WTC11 (cell line): ENCODE data around the gene TDRD6. TPM values are rescaled to one million over a fixed set of nuclear protein-coding genes. Genes with fewer than 3 reads are reported as not detected.

Experiments
- ATAC-seq: fragments of 200-7000 bp; cut with Tn5 transposase; 2 replicates; pipeline ENCODE4 v1.10.0; 2021; ENCODE audit warnings: mild to moderate bottlenecking, moderate library complexity
- CTCF ChIA-PET: fragments of 300-600 bp; sonication (Branson Sonifier 250); formaldehyde crosslinking; loops from one replicate; lab custom pipeline; 2021; ENCODE audit warnings: antibody characterized with exemption; lab: Charles Lee
- POLR2A ChIA-PET: fragments of 350-600 bp; sonication (Branson Sonifier 250); formaldehyde crosslinking; loops from one replicate; lab custom pipeline; 2021; ENCODE audit warnings: antibody characterized with exemption; lab: Charles Lee
- DNase-seq: peaks from one replicate; pipeline ENCODE4 v3.0.0; 2021; ENCODE audit warnings: low spot score
- H3K27ac Mint-ChIP-seq: 2 replicates; pipeline ENCODE4 v1.8.0; 2021; ENCODE audit warnings: mixed read lengths
- H3K27me3 Mint-ChIP-seq: 2 replicates; pipeline ENCODE4 v1.8.0; 2021; ENCODE audit warnings: low read depth, mild to moderate bottlenecking, moderate library complexity, mixed read lengths
- H3K36me3 Mint-ChIP-seq: 2 replicates; pipeline ENCODE4 v1.8.0; 2021; ENCODE audit warnings: mixed read lengths
- H3K4me1 Mint-ChIP-seq: 2 replicates; pipeline ENCODE4 v1.8.0; 2022; ENCODE audit warnings: mixed read lengths
- H3K4me3 Mint-ChIP-seq: 2 replicates; pipeline ENCODE4 v1.8.0; 2021; ENCODE audit warnings: mild to moderate bottlenecking, moderate library complexity, mixed read lengths
- H3K9me3 Mint-ChIP-seq: 2 replicates; pipeline ENCODE4 v1.8.0; 2021; ENCODE audit warnings: mixed read lengths
- CREM ChIP-seq: sonication (generic); formaldehyde crosslinking; IDR thresholded peaks from 2 replicates; pipeline ENCODE4 v1.8.1; 2022; ENCODE audit warnings: mild to moderate bottlenecking, missing genetic modification reagents, moderate library complexity
- ETV6 ChIP-seq: sonication (generic); formaldehyde crosslinking; IDR thresholded peaks from 2 replicates; pipeline ENCODE4 v1.8.1; 2022; ENCODE audit warnings: mild to moderate bottlenecking, missing genetic modification reagents
- FOXP1 ChIP-seq: sonication (generic); formaldehyde crosslinking; IDR thresholded peaks from 2 replicates; pipeline ENCODE4 v1.8.0; 2022; ENCODE audit warnings: missing genetic modification reagents, mild to moderate bottlenecking, moderate library complexity, borderline replicate concordance
- RORB ChIP-seq: fragments of 250-450 bp; sonication (Bioruptor Pico); IDR thresholded peaks from 2 replicates; pipeline ENCODE4 v1.9.0; 2021; ENCODE audit warnings: mild to moderate bottlenecking
- SMAD3 ChIP-seq: sonication (generic); formaldehyde crosslinking; IDR thresholded peaks from 2 replicates; pipeline ENCODE4 v1.8.0; 2022; ENCODE audit warnings: missing genetic modification reagents, mild to moderate bottlenecking, borderline replicate concordance
- SP1 ChIP-seq: sonication (generic); formaldehyde crosslinking; conservative IDR thresholded peaks from 2 replicates; pipeline ENCODE4 v1.8.1; 2022; ENCODE audit warnings: missing genetic modification reagents
- TCF7 ChIP-seq: sonication (generic); formaldehyde crosslinking; IDR thresholded peaks from 2 replicates; pipeline ENCODE4 v1.8.0; 2022; ENCODE audit warnings: mild to moderate bottlenecking, low read depth, missing genetic modification reagents, moderate library complexity
- TEAD1 ChIP-seq: sonication (generic); formaldehyde crosslinking; IDR thresholded peaks from 2 replicates; pipeline ENCODE4 v1.8.0; 2022; ENCODE audit warnings: mild to moderate bottlenecking, missing genetic modification reagents
- TEAD4 ChIP-seq: sonication (generic); formaldehyde crosslinking; IDR thresholded peaks from 2 replicates; pipeline ENCODE4 v1.8.0; 2022; ENCODE audit warnings: mild to moderate bottlenecking, missing genetic modification reagents
- ZNF416 ChIP-seq: fragments of 250-450 bp; sonication (Bioruptor Pico); IDR thresholded peaks from 2 replicates; pipeline ENCODE4 v1.9.0; 2021; ENCODE audit warnings: mild to moderate bottlenecking, inconsistent platforms
- total RNA-seq: library from RNA; stranded (reverse); gene quantifications from 3 replicates; pipeline ENCODE4 v1.2.3, GENCODE V29; 2021
- TF ChIP-seq, protein P1 (sequence below): fragments of 250-450 bp; sonication (Bioruptor Pico); IDR thresholded peaks from 2 replicates; pipeline ENCODE4 v2.1.2; 2022; ENCODE audit warnings: mild to moderate bottlenecking, moderate library complexity
- TF ChIP-seq, protein P2 (sequence below): sonication (generic); formaldehyde crosslinking; IDR thresholded peaks from 2 replicates; pipeline ENCODE4 v1.8.1; 2023; ENCODE audit warnings: mild to moderate bottlenecking, missing genetic modification reagents
- TF ChIP-seq, protein P3 (sequence below): fragments of 200-600 bp; IDR thresholded peaks from 2 replicates; pipeline ENCODE4 v1.8.0; 2022; ENCODE audit warnings: antibody characterized with exemption
- TF ChIP-seq, protein P4 (sequence below): sonication (generic); formaldehyde crosslinking; IDR thresholded peaks from 2 replicates; pipeline ENCODE4 v1.8.1; 2023; ENCODE audit warnings: mild to moderate bottlenecking, missing genetic modification reagents, borderline replicate concordance
- TF ChIP-seq, protein P5 (sequence below): fragments of 250-450 bp; sonication (Bioruptor Pico); IDR thresholded peaks from 2 replicates; pipeline ENCODE4 v1.9.0; 2021; ENCODE audit warnings: mild to moderate bottlenecking, borderline replicate concordance
- TF ChIP-seq, protein P6 (sequence below): fragments of 250-450 bp; sonication (Bioruptor Pico); IDR thresholded peaks from 2 replicates; pipeline ENCODE4 v1.9.0; 2021; ENCODE audit warnings: moderate library complexity, mild to moderate bottlenecking, inconsistent platforms, borderline replicate concordance
- TF ChIP-seq, protein P7 (sequence below): sonication (generic); formaldehyde crosslinking; IDR thresholded peaks from 2 replicates; pipeline ENCODE4 v1.8.0; 2023; ENCODE audit warnings: mild to moderate bottlenecking, missing genetic modification reagents
- TF ChIP-seq, protein P8 (sequence below): sonication (generic); formaldehyde crosslinking; IDR thresholded peaks from 2 replicates; pipeline ENCODE4 v1.8.1; 2022; ENCODE audit warnings: low read depth, mild to moderate bottlenecking, moderate library complexity, missing genetic modification reagents, borderline replicate concordance

TDRD6 gene
- total RNA-seq, 1 experiment from 2014 or later = 0.04 TPM

DNA sequence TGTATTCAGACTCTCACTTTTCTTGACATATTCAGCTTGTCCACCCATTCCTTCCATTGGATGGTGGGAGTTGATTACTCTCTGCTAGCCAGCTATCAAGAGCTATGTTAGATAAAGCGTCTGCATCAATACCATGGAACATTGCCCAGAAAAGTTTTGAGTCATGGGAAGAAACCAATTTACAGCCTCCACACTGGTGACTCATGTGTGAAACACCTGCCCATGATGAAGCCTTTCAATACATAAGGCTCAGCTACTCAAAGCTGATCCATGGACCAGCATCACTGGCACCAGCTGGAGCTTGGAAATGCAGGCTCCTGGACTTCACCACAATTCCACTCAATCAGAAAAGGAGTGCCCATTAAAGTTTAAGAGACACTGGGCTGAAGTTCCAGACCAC lies 31.4 kb downstream of the TDRD6 start (continued):
- TF ChIP-seq, protein P1, sequence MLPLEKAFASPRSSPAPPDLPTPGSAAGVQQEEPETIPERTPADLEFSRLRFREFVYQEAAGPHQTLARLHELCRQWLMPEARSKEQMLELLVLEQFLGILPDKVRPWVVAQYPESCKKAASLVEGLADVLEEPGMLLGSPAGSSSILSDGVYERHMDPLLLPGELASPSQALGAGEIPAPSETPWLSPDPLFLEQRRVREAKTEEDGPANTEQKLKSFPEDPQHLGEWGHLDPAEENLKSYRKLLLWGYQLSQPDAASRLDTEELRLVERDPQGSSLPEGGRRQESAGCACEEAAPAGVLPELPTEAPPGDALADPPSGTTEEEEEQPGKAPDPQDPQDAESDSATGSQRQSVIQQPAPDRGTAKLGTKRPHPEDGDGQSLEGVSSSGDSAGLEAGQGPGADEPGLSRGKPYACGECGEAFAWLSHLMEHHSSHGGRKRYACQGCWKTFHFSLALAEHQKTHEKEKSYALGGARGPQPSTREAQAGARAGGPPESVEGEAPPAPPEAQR (CRISPR knock-in tag) = no peak

DNA sequence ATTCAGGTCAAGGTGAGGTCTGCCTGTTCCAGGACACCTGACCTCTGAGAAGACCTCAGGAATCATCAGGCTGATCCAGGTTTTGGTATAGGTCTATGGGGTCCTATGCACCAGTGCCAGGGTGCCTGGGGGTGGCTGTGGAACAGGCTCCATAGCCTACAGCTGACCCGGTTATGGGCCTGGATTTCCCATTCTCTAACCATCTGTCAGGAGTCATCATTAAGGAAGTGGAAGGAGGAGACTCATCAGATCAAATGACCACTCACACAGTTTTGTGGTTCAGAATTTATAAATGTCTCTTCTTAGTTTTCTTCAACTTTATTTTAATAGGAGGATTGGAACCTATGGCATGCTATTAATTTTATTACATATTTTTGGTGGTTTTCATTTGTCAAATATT lies 32.7 kb downstream of the TDRD6 start:
- no peak overlapping the region for H3K27ac Mint-ChIP-seq
- ChIA-PET POLR2A (no interaction called here), CTCF (no interaction called here)
- H3K27me3 Mint-ChIP-seq = no peaks in the 10 kb centered on the region
- DNase-seq (no peak), ATAC-seq (no peak)
- no peaks in the 10 kb centered on the region for H3K36me3 Mint-ChIP-seq
- H3K4me3 Mint-ChIP-seq = no peak overlapping the region
- no peaks in the 10 kb centered on the region for H3K9me3 Mint-ChIP-seq
- no peaks in the 10 kb centered on the region for H3K4me1 Mint-ChIP-seq
- TF ChIP-seq CREM (CRISPR knock-in tag) (no peak), SP1 (no peak), TEAD1 (no peak), FOXP1 (no peak), RORB (CRISPR knock-in tag) (no peak), ZNF416 (CRISPR knock-in tag) (no peak), SMAD3 (CRISPR knock-in tag) (no peak), TCF7 (CRISPR knock-in tag) (no peak), ETV6 (CRISPR knock-in tag) (no peak), TEAD4 (no peak)
- TF ChIP-seq, protein P2, sequence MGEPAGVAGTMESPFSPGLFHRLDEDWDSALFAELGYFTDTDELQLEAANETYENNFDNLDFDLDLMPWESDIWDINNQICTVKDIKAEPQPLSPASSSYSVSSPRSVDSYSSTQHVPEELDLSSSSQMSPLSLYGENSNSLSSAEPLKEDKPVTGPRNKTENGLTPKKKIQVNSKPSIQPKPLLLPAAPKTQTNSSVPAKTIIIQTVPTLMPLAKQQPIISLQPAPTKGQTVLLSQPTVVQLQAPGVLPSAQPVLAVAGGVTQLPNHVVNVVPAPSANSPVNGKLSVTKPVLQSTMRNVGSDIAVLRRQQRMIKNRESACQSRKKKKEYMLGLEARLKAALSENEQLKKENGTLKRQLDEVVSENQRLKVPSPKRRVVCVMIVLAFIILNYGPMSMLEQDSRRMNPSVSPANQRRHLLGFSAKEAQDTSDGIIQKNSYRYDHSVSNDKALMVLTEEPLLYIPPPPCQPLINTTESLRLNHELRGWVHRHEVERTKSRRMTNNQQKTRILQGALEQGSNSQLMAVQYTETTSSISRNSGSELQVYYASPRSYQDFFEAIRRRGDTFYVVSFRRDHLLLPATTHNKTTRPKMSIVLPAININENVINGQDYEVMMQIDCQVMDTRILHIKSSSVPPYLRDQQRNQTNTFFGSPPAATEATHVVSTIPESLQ (CRISPR knock-in tag) = no peak
- TF ChIP-seq, protein P3, sequence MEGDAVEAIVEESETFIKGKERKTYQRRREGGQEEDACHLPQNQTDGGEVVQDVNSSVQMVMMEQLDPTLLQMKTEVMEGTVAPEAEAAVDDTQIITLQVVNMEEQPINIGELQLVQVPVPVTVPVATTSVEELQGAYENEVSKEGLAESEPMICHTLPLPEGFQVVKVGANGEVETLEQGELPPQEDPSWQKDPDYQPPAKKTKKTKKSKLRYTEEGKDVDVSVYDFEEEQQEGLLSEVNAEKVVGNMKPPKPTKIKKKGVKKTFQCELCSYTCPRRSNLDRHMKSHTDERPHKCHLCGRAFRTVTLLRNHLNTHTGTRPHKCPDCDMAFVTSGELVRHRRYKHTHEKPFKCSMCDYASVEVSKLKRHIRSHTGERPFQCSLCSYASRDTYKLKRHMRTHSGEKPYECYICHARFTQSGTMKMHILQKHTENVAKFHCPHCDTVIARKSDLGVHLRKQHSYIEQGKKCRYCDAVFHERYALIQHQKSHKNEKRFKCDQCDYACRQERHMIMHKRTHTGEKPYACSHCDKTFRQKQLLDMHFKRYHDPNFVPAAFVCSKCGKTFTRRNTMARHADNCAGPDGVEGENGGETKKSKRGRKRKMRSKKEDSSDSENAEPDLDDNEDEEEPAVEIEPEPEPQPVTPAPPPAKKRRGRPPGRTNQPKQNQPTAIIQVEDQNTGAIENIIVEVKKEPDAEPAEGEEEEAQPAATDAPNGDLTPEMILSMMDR = no peak
- TF ChIP-seq, protein P4, sequence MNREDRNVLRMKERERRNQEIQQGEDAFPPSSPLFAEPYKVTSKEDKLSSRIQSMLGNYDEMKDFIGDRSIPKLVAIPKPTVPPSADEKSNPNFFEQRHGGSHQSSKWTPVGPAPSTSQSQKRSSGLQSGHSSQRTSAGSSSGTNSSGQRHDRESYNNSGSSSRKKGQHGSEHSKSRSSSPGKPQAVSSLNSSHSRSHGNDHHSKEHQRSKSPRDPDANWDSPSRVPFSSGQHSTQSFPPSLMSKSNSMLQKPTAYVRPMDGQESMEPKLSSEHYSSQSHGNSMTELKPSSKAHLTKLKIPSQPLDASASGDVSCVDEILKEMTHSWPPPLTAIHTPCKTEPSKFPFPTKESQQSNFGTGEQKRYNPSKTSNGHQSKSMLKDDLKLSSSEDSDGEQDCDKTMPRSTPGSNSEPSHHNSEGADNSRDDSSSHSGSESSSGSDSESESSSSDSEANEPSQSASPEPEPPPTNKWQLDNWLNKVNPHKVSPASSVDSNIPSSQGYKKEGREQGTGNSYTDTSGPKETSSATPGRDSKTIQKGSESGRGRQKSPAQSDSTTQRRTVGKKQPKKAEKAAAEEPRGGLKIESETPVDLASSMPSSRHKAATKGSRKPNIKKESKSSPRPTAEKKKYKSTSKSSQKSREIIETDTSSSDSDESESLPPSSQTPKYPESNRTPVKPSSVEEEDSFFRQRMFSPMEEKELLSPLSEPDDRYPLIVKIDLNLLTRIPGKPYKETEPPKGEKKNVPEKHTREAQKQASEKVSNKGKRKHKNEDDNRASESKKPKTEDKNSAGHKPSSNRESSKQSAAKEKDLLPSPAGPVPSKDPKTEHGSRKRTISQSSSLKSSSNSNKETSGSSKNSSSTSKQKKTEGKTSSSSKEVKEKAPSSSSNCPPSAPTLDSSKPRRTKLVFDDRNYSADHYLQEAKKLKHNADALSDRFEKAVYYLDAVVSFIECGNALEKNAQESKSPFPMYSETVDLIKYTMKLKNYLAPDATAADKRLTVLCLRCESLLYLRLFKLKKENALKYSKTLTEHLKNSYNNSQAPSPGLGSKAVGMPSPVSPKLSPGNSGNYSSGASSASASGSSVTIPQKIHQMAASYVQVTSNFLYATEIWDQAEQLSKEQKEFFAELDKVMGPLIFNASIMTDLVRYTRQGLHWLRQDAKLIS = no peak
- TF ChIP-seq, protein P5, sequence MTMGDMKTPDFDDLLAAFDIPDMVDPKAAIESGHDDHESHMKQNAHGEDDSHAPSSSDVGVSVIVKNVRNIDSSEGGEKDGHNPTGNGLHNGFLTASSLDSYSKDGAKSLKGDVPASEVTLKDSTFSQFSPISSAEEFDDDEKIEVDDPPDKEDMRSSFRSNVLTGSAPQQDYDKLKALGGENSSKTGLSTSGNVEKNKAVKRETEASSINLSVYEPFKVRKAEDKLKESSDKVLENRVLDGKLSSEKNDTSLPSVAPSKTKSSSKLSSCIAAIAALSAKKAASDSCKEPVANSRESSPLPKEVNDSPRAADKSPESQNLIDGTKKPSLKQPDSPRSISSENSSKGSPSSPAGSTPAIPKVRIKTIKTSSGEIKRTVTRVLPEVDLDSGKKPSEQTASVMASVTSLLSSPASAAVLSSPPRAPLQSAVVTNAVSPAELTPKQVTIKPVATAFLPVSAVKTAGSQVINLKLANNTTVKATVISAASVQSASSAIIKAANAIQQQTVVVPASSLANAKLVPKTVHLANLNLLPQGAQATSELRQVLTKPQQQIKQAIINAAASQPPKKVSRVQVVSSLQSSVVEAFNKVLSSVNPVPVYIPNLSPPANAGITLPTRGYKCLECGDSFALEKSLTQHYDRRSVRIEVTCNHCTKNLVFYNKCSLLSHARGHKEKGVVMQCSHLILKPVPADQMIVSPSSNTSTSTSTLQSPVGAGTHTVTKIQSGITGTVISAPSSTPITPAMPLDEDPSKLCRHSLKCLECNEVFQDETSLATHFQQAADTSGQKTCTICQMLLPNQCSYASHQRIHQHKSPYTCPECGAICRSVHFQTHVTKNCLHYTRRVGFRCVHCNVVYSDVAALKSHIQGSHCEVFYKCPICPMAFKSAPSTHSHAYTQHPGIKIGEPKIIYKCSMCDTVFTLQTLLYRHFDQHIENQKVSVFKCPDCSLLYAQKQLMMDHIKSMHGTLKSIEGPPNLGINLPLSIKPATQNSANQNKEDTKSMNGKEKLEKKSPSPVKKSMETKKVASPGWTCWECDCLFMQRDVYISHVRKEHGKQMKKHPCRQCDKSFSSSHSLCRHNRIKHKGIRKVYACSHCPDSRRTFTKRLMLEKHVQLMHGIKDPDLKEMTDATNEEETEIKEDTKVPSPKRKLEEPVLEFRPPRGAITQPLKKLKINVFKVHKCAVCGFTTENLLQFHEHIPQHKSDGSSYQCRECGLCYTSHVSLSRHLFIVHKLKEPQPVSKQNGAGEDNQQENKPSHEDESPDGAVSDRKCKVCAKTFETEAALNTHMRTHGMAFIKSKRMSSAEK = no peak
- TF ChIP-seq, protein P6, sequence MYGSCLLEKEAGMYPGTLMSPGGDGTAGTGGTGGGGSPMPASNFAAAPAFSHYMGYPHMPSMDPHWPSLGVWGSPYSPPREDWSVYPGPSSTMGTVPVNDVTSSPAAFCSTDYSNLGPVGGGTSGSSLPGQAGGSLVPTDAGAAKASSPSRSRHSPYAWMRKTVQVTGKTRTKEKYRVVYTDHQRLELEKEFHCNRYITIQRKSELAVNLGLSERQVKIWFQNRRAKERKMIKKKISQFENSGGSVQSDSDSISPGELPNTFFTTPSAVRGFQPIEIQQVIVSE (CRISPR knock-in tag) = no peak
- TF ChIP-seq, protein P7, sequence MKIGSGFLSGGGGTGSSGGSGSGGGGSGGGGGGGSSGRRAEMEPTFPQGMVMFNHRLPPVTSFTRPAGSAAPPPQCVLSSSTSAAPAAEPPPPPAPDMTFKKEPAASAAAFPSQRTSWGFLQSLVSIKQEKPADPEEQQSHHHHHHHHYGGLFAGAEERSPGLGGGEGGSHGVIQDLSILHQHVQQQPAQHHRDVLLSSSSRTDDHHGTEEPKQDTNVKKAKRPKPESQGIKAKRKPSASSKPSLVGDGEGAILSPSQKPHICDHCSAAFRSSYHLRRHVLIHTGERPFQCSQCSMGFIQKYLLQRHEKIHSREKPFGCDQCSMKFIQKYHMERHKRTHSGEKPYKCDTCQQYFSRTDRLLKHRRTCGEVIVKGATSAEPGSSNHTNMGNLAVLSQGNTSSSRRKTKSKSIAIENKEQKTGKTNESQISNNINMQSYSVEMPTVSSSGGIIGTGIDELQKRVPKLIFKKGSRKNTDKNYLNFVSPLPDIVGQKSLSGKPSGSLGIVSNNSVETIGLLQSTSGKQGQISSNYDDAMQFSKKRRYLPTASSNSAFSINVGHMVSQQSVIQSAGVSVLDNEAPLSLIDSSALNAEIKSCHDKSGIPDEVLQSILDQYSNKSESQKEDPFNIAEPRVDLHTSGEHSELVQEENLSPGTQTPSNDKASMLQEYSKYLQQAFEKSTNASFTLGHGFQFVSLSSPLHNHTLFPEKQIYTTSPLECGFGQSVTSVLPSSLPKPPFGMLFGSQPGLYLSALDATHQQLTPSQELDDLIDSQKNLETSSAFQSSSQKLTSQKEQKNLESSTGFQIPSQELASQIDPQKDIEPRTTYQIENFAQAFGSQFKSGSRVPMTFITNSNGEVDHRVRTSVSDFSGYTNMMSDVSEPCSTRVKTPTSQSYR = no peak
- TF ChIP-seq, protein P8, sequence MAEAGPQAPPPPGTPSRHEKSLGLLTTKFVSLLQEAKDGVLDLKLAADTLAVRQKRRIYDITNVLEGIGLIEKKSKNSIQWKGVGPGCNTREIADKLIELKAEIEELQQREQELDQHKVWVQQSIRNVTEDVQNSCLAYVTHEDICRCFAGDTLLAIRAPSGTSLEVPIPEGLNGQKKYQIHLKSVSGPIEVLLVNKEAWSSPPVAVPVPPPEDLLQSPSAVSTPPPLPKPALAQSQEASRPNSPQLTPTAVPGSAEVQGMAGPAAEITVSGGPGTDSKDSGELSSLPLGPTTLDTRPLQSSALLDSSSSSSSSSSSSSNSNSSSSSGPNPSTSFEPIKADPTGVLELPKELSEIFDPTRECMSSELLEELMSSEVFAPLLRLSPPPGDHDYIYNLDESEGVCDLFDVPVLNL (CRISPR knock-in tag) = no peak
